Lower lobe of right lung (tissue), 2 donors: Measurements from ENCODE around the gene ASTN1. TPM values are rescaled to one million over a fixed set of nuclear protein-coding genes. Genes with fewer than 3 reads are reported as not detected.

ENCODE experiments used
- ATAC-seq, 2 donors: fragments of 200-7000 bp; cut with Tn5 transposase; one replicate each; pipeline ENCODE4 v1.9.1; 2020 to 2022; ENCODE audit warnings: mild to moderate bottlenecking in 2 of 2, moderate library complexity in 2 of 2
- DNase-seq: peaks from one replicate; pipeline ENCODE4 v3.0.0-alpha.2; 2020
- H3K27ac ChIP-seq: fragments of 200-600 bp; one replicate; pipeline ENCODE4 v1.8.0; 2022
- H3K27me3 ChIP-seq: fragments of 200-600 bp; one replicate; pipeline ENCODE4 v1.8.0; 2022; ENCODE audit warnings: low read depth
- H3K36me3 ChIP-seq: fragments of 200-600 bp; one replicate; pipeline ENCODE4 v1.8.0; 2022; ENCODE audit warnings: mild to moderate bottlenecking
- H3K4me1 ChIP-seq: fragments of 200-600 bp; one replicate; pipeline ENCODE4 v1.8.0; 2022
- H3K4me3 ChIP-seq: fragments of 200-600 bp; one replicate; pipeline ENCODE4 v1.8.0; 2022; ENCODE audit warnings: mild to moderate bottlenecking
- H3K9me3 ChIP-seq: fragments of 200-600 bp; one replicate; pipeline ENCODE4 v1.8.0; 2022
- CTCF ChIP-seq: fragments of 200-600 bp; IDR thresholded peaks from one replicate; pipeline ENCODE4 v1.8.0; 2022; ENCODE audit warnings: antibody characterized with exemption, mild to moderate bottlenecking
- intact Hi-C: fragments of 100-400 bp; cut with DNase I; formaldehyde crosslinking; loops from one replicate; pipeline ENCODE4 v1.11.0; 2022
- microRNA-seq: library from miRNA; unstranded; fragments of <30 nt; microRNA quantifications from one replicate; pipeline ENCODE4 v1.2.0, GENCODE V29; 2020; ENCODE audit warnings: borderline number of aligned reads
- total RNA-seq: library from RNA; stranded (reverse); fragmentation: NEBNext Ultra II Directional; extraction: Animal tissue kit (Norgen Biotek cat#: 25700); gene quantifications from one replicate; pipeline ENCODE4 v1.2.1, GENCODE V29; 2021
- donor health status: DM: no; HTN: yes; CAD: no; lungs with severe emphysema.

The ASTN1 gene
- total RNA-seq, 1 donor from 2014 or later = 0.41 TPM

- intact Hi-C loops = no loop called here
- H3K4me1 ChIP-seq = no peaks in the 10 kb centered on the region
- ATAC-seq (no peak), DNase-seq (no peak)
- no peaks in the 10 kb centered on the region for H3K36me3 ChIP-seq
- no peak overlapping the region for H3K4me3 ChIP-seq
- H3K9me3 ChIP-seq = no peaks in the 10 kb centered on the region
- no peak overlapping the region for H3K27ac ChIP-seq
- H3K27me3 ChIP-seq = no peaks in the 10 kb centered on the region
- TF ChIP-seq CTCF = no peak
These were observed 344.0 kb downstream of the ASTN1 start for GRCh38 chr1:176820391-176821031.

- no peaks in the 10 kb centered on the region for H3K4me1 ChIP-seq
- H3K36me3 ChIP-seq = no peaks in the 10 kb centered on the region
- no peaks in the 10 kb centered on the region for H3K9me3 ChIP-seq
- DNase-seq (no peak), ATAC-seq (no peak)
- no peak overlapping the region for H3K4me3 ChIP-seq
- H3K27ac ChIP-seq = no peak overlapping the region
- intact Hi-C loops = no loop called here
- no peak for TF ChIP-seq CTCF
- no peaks in the 10 kb centered on the region for H3K27me3 ChIP-seq
These were observed 348.3 kb downstream of the ASTN1 start for GRCh38 chr1:176816232-176816631.

- ATAC-seq = no peak
- no peak for DNase-seq
- Histone ChIP-seq H3K4me3 (no peak overlapping the region), H3K36me3 (no peaks in the 10 kb centered on the region), H3K9me3 (no peaks in the 10 kb centered on the region), H3K27me3 (no peaks in the 10 kb centered on the region), H3K4me1 (no peaks in the 10 kb centered on the region), H3K27ac (no peak overlapping the region)
- intact Hi-C loops = no loop called here
- TF ChIP-seq CTCF = no peak
These were observed 348.9 kb downstream of the ASTN1 start for GRCh38 chr1:176815621-176816020.

- no peak overlapping the region for H3K4me3 ChIP-seq
- no peaks in the 10 kb centered on the region for H3K36me3 ChIP-seq
- no peaks in the 10 kb centered on the region for H3K4me1 ChIP-seq
- TF ChIP-seq CTCF = no peak
- ATAC-seq (no peak), DNase-seq (no peak)
- no peaks in the 10 kb centered on the region for H3K27me3 ChIP-seq
- H3K9me3 ChIP-seq = no peaks in the 10 kb centered on the region
- intact Hi-C loops = no loop called here
- H3K27ac ChIP-seq = no peak overlapping the region
These were observed 352.8 kb downstream of the ASTN1 start for GRCh38 chr1:176811511-176812288.

GRCh38 chr1:176809292-176809691 is 355.2 kb downstream of the ASTN1 start:
- Histone ChIP-seq H3K27ac (no peak overlapping the region), H3K4me1 (no peaks in the 10 kb centered on the region), H3K27me3 (no peaks in the 10 kb centered on the region), H3K4me3 (no peak overlapping the region), H3K9me3 (no peaks in the 10 kb centered on the region), H3K36me3 (no peaks in the 10 kb centered on the region)
- intact Hi-C loops = no loop called here
- ATAC-seq (no peak), DNase-seq (no peak)
- no peak for TF ChIP-seq CTCF

Small RNAs within 50 kb of the gene (microRNA-seq; reads per million reads assigned to microRNA genes)
- not detected for gene MIR488

Other genes starting within 250 kb of the ASTN1 start
- gene BRINP2, start 6.2 kb upstream of the ASTN1 start, total RNA-seq = not detected